Measurements from ENCODE around the gene RIT1. TPM values are rescaled to one million over a fixed set of nuclear protein-coding genes. Genes with fewer than 3 reads are reported as not detected.

Gene RIT1
- polyA plus RNA-seq, 6 donors from 2014 or later, result 5.2 to 30.0 (median 20.9) TPM

- H3K27me3 Mint-ChIP-seq, result no peaks in the 10 kb centered on the region
- no peak for DNase-seq
- peaks cover 8 to 12% of the 10 kb centered on the region in 2 donors for H3K36me3 Mint-ChIP-seq
- peaks cover 12 to 24% (median 20%) of the 10 kb centered on the region in 3 donors for H3K4me1 Mint-ChIP-seq
- H3K9me3 Mint-ChIP-seq, result no peaks in the 10 kb centered on the region
- ATAC-seq (ENCODE audit: low read depth in 2 of 2), result no peak
- peak overlapping the region in 1 of 8 donors; percentile 33 for H3K4me3 Mint-ChIP-seq
- peak overlapping the region in 1 of 6 donors; percentile 12 for H3K27ac Mint-ChIP-seq
Measured at GRCh38 chr1:155929057-155929456, 17.9 kb upstream of the RIT1 start.

GRCh38 chr1:155925506-155925905 is 14.4 kb upstream of the RIT1 start:
- Mint-ChIP-seq H3K9me3 (no peaks in the 10 kb centered on the region), H3K27ac (no peak overlapping the region), H3K27me3 (no peaks in the 10 kb centered on the region), H3K4me3 (no peak overlapping the region), H3K4me1 (peaks cover 4 to 17% (median 6%) of the 10 kb centered on the region in 3 donors), H3K36me3 (peaks cover 17 to 19% of the 10 kb centered on the region in 2 donors)
- ATAC-seq (ENCODE audit: low read depth in 2 of 2) (no peak), DNase-seq (no peak)

GRCh38 chr1:155920717-155921116 is 9.6 kb upstream of the RIT1 start:
- H3K36me3 Mint-ChIP-seq, result peaks cover 26 to 34% of the 10 kb centered on the region in 2 donors
- ATAC-seq (ENCODE audit: low read depth in 2 of 2) (no peak), DNase-seq (no peak)
- H3K27me3 Mint-ChIP-seq, result no peaks in the 10 kb centered on the region
- H3K4me1 Mint-ChIP-seq, result peaks cover 0 to 6% (median 4%) of the 10 kb centered on the region in 3 donors
- no peaks in the 10 kb centered on the region for H3K9me3 Mint-ChIP-seq
- no peak overlapping the region for H3K27ac Mint-ChIP-seq
- no peak overlapping the region for H3K4me3 Mint-ChIP-seq

GRCh38 chr1:155919801-155920200 is 8.7 kb upstream of the RIT1 start:
- DNase-seq (no peak), ATAC-seq (ENCODE audit: low read depth in 2 of 2) (no peak)
- Mint-ChIP-seq H3K4me3 (no peak overlapping the region), H3K9me3 (no peaks in the 10 kb centered on the region), H3K36me3 (peaks cover 21 to 26% of the 10 kb centered on the region in 2 donors), H3K4me1 (peaks cover 0 to 6% (median 0%) of the 10 kb centered on the region in 3 donors), H3K27me3 (no peaks in the 10 kb centered on the region), H3K27ac (no peak overlapping the region)

- peaks cover 0 to 6% (median 0%) of the 10 kb centered on the region in 3 donors for H3K4me1 Mint-ChIP-seq
- peaks cover 20 to 26% of the 10 kb centered on the region in 2 donors for H3K36me3 Mint-ChIP-seq
- no peaks in the 10 kb centered on the region for H3K9me3 Mint-ChIP-seq
- no peak overlapping the region for H3K4me3 Mint-ChIP-seq
- DNase-seq (no peak), ATAC-seq (ENCODE audit: low read depth in 2 of 2) (no peak)
- H3K27me3 Mint-ChIP-seq, result no peaks in the 10 kb centered on the region
- H3K27ac Mint-ChIP-seq, result peak overlapping the region in 1 of 6 donors; percentile 49
Measured at GRCh38 chr1:155918660-155919059, 7.5 kb upstream of the RIT1 start.

- Mint-ChIP-seq H3K4me1 (peaks cover 18 to 22% (median 21%) of the 10 kb centered on the region in 3 donors), H3K9me3 (no peaks in the 10 kb centered on the region), H3K27ac (no peak overlapping the region), H3K4me3 (peak overlapping the region in 1 of 8 donors; percentile 43), H3K36me3 (peaks cover 14 to 25% of the 10 kb centered on the region in 2 donors), H3K27me3 (no peaks in the 10 kb centered on the region)
- DNase-seq (no peak), ATAC-seq (ENCODE audit: low read depth in 2 of 2) (no peak)
Measured at GRCh38 chr1:155913969-155914757, 3.0 kb upstream of the RIT1 start.

GRCh38 chr1:155912056-155912536 is 947 bp upstream of the RIT1 start:
- peak overlapping the region in 7 of 8 donors; percentile 84 to 99 (median 97) for H3K4me3 Mint-ChIP-seq
- peaks cover 18 to 22% (median 21%) of the 10 kb centered on the region in 3 donors for H3K4me1 Mint-ChIP-seq
- ATAC-seq (ENCODE audit: low read depth in 2 of 2), result no peak
- peaks cover 6 to 16% of the 10 kb centered on the region in 2 donors for H3K36me3 Mint-ChIP-seq
- no peaks in the 10 kb centered on the region for H3K9me3 Mint-ChIP-seq
- DNase-seq, result no peak
- H3K27me3 Mint-ChIP-seq, result no peaks in the 10 kb centered on the region
- H3K27ac Mint-ChIP-seq, result peak overlapping the region in 5 of 6 donors; percentile 78 to 98 (median 98)

- Mint-ChIP-seq H3K4me3 (peak overlapping the region; percentile 84 to 99 (median 97)), H3K27ac (peak overlapping the region; percentile 97 to 100 (median 98)), H3K9me3 (no peaks in the 10 kb centered on the region), H3K36me3 (peaks cover 0 to 8% of the 10 kb centered on the region in 2 donors), H3K4me1 (peaks cover 18 to 22% (median 21%) of the 10 kb centered on the region in 3 donors), H3K27me3 (no peaks in the 10 kb centered on the region)
- ATAC-seq (ENCODE audit: low read depth in 2 of 2), result peak; percentile 38 to 50
- DNase-seq, result peak; percentile 9
Measured at GRCh38 chr1:155910621-155911121, 478 bp downstream of the RIT1 start.

GRCh38 chr1:155909894-155910293 is 1.3 kb downstream of the RIT1 start:
- Mint-ChIP-seq H3K4me3 (peak overlapping the region; percentile 33 to 99 (median 96)), H3K4me1 (peaks cover 18 to 22% (median 21%) of the 10 kb centered on the region in 3 donors), H3K9me3 (no peaks in the 10 kb centered on the region), H3K27ac (peak overlapping the region in 5 of 6 donors; percentile 38 to 100 (median 62)), H3K36me3 (peaks cover 0 to 8% of the 10 kb centered on the region in 2 donors), H3K27me3 (no peaks in the 10 kb centered on the region)
- ATAC-seq (ENCODE audit: low read depth in 2 of 2), result peak in 1 of 2 donors; percentile 17
- DNase-seq, result no peak

- ATAC-seq (ENCODE audit: low read depth in 2 of 2), result no peak
- peaks cover 19 to 21% of the 10 kb centered on the region in 2 donors for H3K36me3 Mint-ChIP-seq
- no peaks in the 10 kb centered on the region for H3K27me3 Mint-ChIP-seq
- no peak overlapping the region for H3K4me3 Mint-ChIP-seq
- no peak for DNase-seq
- H3K9me3 Mint-ChIP-seq, result no peaks in the 10 kb centered on the region
- peak overlapping the region in 1 of 6 donors; percentile 72 for H3K27ac Mint-ChIP-seq
- peaks cover 0 to 4% (median 0%) of the 10 kb centered on the region in 3 donors for H3K4me1 Mint-ChIP-seq
Measured at GRCh38 chr1:155904261-155904660, 6.9 kb downstream of the RIT1 start.

GRCh38 chr1:155900161-155900560 is 11.0 kb downstream of the RIT1 start:
- Mint-ChIP-seq H3K27ac (peak overlapping the region in 1 of 6 donors; percentile 32), H3K9me3 (no peaks in the 10 kb centered on the region), H3K27me3 (no peaks in the 10 kb centered on the region), H3K4me3 (no peak overlapping the region), H3K36me3 (peaks cover 19 to 29% of the 10 kb centered on the region in 2 donors), H3K4me1 (peaks cover 0 to 4% (median 0%) of the 10 kb centered on the region in 3 donors)
- ATAC-seq (ENCODE audit: low read depth in 2 of 2), result no peak
- DNase-seq, result no peak

GRCh38 chr1:155899683-155900082 is 11.5 kb downstream of the RIT1 start:
- Mint-ChIP-seq H3K36me3 (peaks cover 18 to 27% of the 10 kb centered on the region in 2 donors), H3K4me3 (no peak overlapping the region), H3K27ac (peak overlapping the region in 1 of 6 donors; percentile 34), H3K9me3 (no peaks in the 10 kb centered on the region), H3K27me3 (no peaks in the 10 kb centered on the region), H3K4me1 (peaks cover 0 to 4% (median 0%) of the 10 kb centered on the region in 3 donors)
- no peak for DNase-seq
- no peak for ATAC-seq (ENCODE audit: low read depth in 2 of 2)

- DNase-seq, result no peak
- Mint-ChIP-seq H3K36me3 (peaks cover 12 to 21% of the 10 kb centered on the region in 2 donors), H3K4me1 (no peaks in the 10 kb centered on the region), H3K9me3 (no peaks in the 10 kb centered on the region), H3K27ac (peak overlapping the region in 2 of 6 donors; percentile 3 to 34), H3K27me3 (no peaks in the 10 kb centered on the region), H3K4me3 (no peak overlapping the region)
- no peak for ATAC-seq (ENCODE audit: low read depth in 2 of 2)
Measured at GRCh38 chr1:155898888-155899287, 12.3 kb downstream of the RIT1 start.
